ENCODE data around the gene IGF1. TPM values are rescaled to one million over a fixed set of nuclear protein-coding genes. Genes with fewer than 3 reads are reported as not detected.

Gene IGF1
- total RNA-seq: 15.9 TPM

DNA sequence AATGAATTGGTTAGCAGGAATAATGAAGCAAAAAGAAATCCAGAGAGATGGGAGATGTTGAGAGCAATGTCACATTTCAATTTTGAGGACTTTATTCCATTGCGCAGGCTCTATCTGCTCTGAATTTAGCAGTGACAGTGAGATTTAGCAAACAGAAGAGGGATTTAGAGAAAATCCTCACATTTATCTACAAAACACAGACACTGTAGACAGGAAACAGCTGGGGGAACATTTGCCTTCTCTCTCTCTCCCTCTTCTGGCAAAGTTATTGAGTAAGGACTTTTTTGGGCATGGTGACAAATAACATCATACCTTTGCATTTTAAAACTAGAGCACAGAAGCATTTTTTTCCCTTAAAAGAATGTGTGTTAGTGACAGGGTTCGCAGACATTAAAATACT is at the start of gene IGF1:
Gene IGF1, minus strand, starts transcription at position 158 of the 400 bp plus-strand sequence. CDS start 182 bp downstream, outside the sequence.

All from metanephros (tissue), 1 donor.